Breast epithelium (tissue), 4 donors: ENCODE data around the gene COL4A4. TPM values are rescaled to one million over a fixed set of nuclear protein-coding genes. Genes with fewer than 3 reads are reported as not detected.
A peak's percentile ranks its signal among the peaks of the same experiment; 100 is the strongest.

Experiments
- DNase-seq, 2 donors: peaks; one replicate each; pipeline ENCODE4 v3.0.0-alpha.2; 2019; ENCODE audit warnings: low spot score in 2 of 2
- H3K27ac ChIP-seq, 2 donors: fragments of 200-600 bp; sonication (generic) in 1 of 2; one replicate each; pipeline ENCODE4 v1.5.1; 2016 to 2019; ENCODE audit warnings: mild to moderate bottlenecking in 1 of 2
- H3K27me3 ChIP-seq, 2 donors: fragments of 200-600 bp; sonication (generic) in 1 of 2; one replicate each; pipeline versions ENCODE4 v1.5.1 to v1.6.0; 2017 to 2019; ENCODE audit warnings: control low read depth in 1 of 2, mild to moderate bottlenecking in 1 of 2
- H3K36me3 ChIP-seq: fragments of 200-600 bp; one replicate; pipeline ENCODE4 v1.5.1; 2019
- H3K4me1 ChIP-seq, 2 donors: fragments of 200-600 bp; sonication (generic); one replicate each; pipeline ENCODE4 v1.5.1; 2016 to 2019; ENCODE audit warnings: control low read depth in 1 of 2
- H3K4me3 ChIP-seq, 3 donors: fragments of 200-600 bp; sonication (generic); 1 replicate in 2 of 3; 2 replicates in 1 of 3; pipeline ENCODE4 v1.5.1; 2016 to 2019; ENCODE audit warnings: mild to moderate bottlenecking in 3 of 3, moderate library complexity in 2 of 3
- H3K9me3 ChIP-seq, 2 donors: fragments of 200-600 bp; sonication (generic) in 1 of 2; one replicate each; pipeline ENCODE4 v1.5.1; 2016 to 2019; ENCODE audit warnings: control low read depth in 1 of 2
- CTCF ChIP-seq, 3 donors: fragments of 450-650 bp; IDR thresholded peaks; one replicate each; pipeline ENCODE4 v1.5.1; 2016 to 2017; ENCODE audit warnings: antibody characterized with exemption in 3 of 3, mild to moderate bottlenecking in 3 of 3, moderate library complexity in 3 of 3
- POLR2A ChIP-seq: fragments of 450-650 bp; IDR thresholded peaks from one replicate; pipeline ENCODE4 v1.6.1; 2016; ENCODE audit warnings: antibody characterized with exemption, mild to moderate bottlenecking, moderate library complexity
- POLR2AphosphoS5 ChIP-seq, 3 donors: sonication (generic); formaldehyde crosslinking; IDR thresholded peaks; one replicate each; pipeline ENCODE4 v1.6.1; 2017; ENCODE audit warnings: antibody characterized with exemption in 3 of 3
- intact Hi-C: fragments of 100-400 bp; cut with DNase I; formaldehyde crosslinking; loops from one replicate; pipeline ENCODE4 v1.15.1; 2023; ENCODE audit warnings: low total_unique reads
- total RNA-seq, 3 donors: library from RNA; depleted of rRNA; stranded (reverse); fragments of >200 nt; gene quantifications; one replicate each; pipeline ENCODE4 v1.1.0, GENCODE V29; 2016

COL4A4 gene
- total RNA-seq, 3 donors from 2014 or later: 1.2 to 3.8 (median 1.6) TPM

DNA sequence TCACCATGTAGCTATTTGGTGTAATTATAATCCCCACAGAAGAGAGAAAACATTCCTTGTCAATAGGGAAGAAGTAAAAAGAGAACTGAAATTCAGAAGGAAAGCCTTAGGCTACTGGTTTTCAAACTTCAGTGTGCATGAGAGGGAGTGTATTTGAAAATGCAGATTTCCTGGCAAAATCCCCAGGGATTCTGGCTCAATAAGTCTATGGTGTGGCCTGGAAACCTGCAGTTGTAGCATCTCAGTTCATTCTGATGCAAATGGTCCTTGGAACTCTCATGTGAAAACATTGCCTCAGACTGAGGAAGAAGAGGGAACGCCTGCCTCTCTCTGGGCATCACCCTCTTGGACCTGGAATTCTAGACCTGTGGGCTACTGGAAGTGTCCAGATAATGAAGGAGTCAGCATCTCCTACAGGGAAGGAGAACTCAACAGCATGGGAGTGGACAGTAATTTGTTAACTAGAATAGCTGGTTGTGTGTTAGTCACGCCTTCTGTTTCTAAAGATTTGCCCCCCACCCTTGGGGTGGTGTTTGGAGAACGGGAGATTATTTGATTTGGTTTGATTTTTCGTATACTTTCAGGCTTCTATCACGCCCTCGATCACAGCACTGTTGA, 21.7 kb upstream of the COL4A4 start:
- TF ChIP-seq POLR2AphosphoS5 (IDR thresholded peaks at IDR 0.05): no peak
- no peak for TF ChIP-seq POLR2A
- TF ChIP-seq CTCF (IDR thresholded peaks at IDR 0.05): no peak
- intact Hi-C loops: loop anchor here (5.0 kb wide), 1 partner anchor 738 kb away; no protein-coding TSS in a partner anchor

DNA sequence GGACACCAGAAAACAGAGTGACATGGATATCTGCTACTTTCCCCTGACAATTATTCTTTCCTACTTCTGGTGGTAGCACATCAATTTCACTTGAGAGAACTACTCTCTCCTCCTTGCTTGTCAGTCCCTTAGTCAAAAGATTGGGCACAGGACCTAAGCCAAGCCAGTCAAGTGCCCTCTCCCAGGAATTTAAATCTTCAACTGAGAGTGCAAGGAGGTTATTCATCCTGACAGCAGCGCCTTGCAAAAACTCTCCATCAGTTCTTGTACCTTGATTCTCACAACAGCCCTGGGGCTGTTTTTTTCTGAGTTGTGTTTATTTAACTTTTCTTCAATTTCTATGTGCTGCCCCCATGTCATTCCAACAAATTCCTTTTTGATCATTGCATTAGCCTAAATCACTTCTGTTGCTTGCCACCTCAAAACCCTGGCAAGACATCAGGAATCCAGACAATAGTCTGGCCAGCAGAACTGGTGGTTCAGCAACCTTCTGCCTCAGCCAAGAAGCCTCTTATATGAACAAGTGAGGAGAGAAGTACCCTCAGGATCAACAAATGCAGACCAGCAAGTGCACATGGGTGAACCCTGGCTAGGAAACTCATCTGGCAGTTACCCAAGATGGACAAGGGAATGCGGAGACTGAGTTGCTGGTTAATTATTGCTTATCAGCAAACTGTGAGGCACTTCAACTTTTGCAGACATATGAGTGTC, 19.8 kb upstream of the COL4A4 start:
- Histone ChIP-seq H3K4me3 (no peak overlapping the region), H3K27ac (no peak overlapping the region), H3K4me1 (no peaks in the 10 kb centered on the region), H3K27me3 (no peaks in the 10 kb centered on the region), H3K9me3 (no peaks in the 10 kb centered on the region), H3K36me3 (no peaks in the 10 kb centered on the region)
- intact Hi-C loops: no loop called here
- no peak for TF ChIP-seq POLR2AphosphoS5 (IDR thresholded peaks at IDR 0.05)
- TF ChIP-seq CTCF (IDR thresholded peaks at IDR 0.05): no peak
- TF ChIP-seq POLR2A: no peak
- no peak for DNase-seq

More for the DNA sequence above, 21.7 kb upstream of the COL4A4 start:
- H3K4me1 ChIP-seq: no peaks in the 10 kb centered on the region
- no peak for DNase-seq
- H3K27me3 ChIP-seq: no peaks in the 10 kb centered on the region
- H3K36me3 ChIP-seq: no peaks in the 10 kb centered on the region
- no peaks in the 10 kb centered on the region for H3K9me3 ChIP-seq
- H3K4me3 ChIP-seq: no peak overlapping the region
- H3K27ac ChIP-seq: no peak overlapping the region

DNA sequence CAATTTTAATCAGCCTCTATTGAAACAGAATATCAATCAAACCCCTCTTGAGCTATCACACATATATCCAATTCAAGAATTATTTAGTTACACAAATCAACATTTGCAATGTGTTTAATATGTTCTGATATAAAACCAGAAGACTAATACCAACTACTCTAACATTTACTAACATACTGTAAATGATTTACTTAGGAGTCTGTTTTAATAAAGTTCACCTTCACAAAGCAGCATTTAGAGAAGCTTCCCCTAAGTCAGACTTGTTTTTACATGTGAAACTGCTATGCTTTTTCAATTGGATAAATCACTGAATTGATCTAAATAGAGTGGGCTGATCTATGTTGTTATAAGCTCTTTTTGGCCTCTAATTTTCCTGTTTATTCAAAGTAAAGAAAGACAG, 18.8 kb upstream of the COL4A4 start:
- Histone ChIP-seq H3K27ac (no peak overlapping the region), H3K9me3 (no peaks in the 10 kb centered on the region), H3K4me1 (no peaks in the 10 kb centered on the region), H3K36me3 (no peaks in the 10 kb centered on the region), H3K27me3 (no peaks in the 10 kb centered on the region), H3K4me3 (no peak overlapping the region)
- intact Hi-C loops: no loop called here
- DNase-seq: no peak
- no peak for TF ChIP-seq POLR2A

DNA sequence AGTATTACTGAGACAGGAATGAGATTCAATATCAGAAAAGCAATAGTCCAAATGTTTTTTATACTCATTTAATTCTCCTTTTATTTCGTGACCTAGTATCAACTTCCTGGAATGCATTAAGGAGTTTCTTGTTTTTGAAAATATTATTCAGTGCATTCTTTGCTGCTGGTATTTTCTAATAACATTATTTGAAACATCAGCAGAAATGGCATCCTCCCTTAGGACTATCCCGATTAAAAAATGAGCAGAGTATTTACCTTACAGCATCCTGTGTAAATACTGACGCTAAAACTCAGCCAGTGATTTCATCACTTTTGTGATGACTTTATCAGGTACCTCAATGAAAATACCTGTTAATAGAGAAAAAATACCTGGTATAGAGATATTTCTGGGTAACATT, 16.8 kb upstream of the COL4A4 start:
- intact Hi-C loops: no loop called here
- no peaks in the 10 kb centered on the region for H3K27me3 ChIP-seq
- H3K4me1 ChIP-seq: no peaks in the 10 kb centered on the region
- no peak overlapping the region for H3K4me3 ChIP-seq
- no peak overlapping the region for H3K27ac ChIP-seq
- no peaks in the 10 kb centered on the region for H3K36me3 ChIP-seq
- TF ChIP-seq POLR2AphosphoS5 (IDR thresholded peaks at IDR 0.05) (no peak), POLR2A (no peak), CTCF (IDR thresholded peaks at IDR 0.05) (no peak)
- H3K9me3 ChIP-seq: no peaks in the 10 kb centered on the region
- DNase-seq: no peak

GRCh38 chr2:227179988-227180685, 16.1 kb upstream of the COL4A4 start:
- no peaks in the 10 kb centered on the region for H3K36me3 ChIP-seq
- TF ChIP-seq POLR2AphosphoS5 (IDR thresholded peaks at IDR 0.05) (no peak), CTCF (IDR thresholded peaks at IDR 0.05) (no peak), POLR2A (no peak)
- H3K4me3 ChIP-seq: no peak overlapping the region
- peak in 1 of 2 donors; percentile 43 for DNase-seq
- no peaks in the 10 kb centered on the region for H3K9me3 ChIP-seq
- H3K4me1 ChIP-seq: no peaks in the 10 kb centered on the region
- H3K27me3 ChIP-seq: no peaks in the 10 kb centered on the region
- intact Hi-C loops: no loop called here
- H3K27ac ChIP-seq: no peak overlapping the region
